Neuron (in vitro differentiated cells): ENCODE data around the gene LGR6.

Experiments
- H2AFZ ChIP-seq: one replicate; pipeline ENCODE4 v1.6.1; 2013; ENCODE audit warnings: low read depth, mild to moderate bottlenecking, inconsistent platforms, low read length, moderate library complexity
- H3K27me3 ChIP-seq: one replicate; pipeline ENCODE4 v1.6.1; 2013; ENCODE audit warnings: low read length; ENCODE audit not compliant: insufficient read depth
- H3K36me3 ChIP-seq: one replicate; pipeline ENCODE4 v1.6.1; 2013; ENCODE audit warnings: low read length; ENCODE audit not compliant: insufficient read depth
- H3K4me1 ChIP-seq: one replicate; pipeline ENCODE4 v1.6.1; 2013; ENCODE audit warnings: low read length; ENCODE audit not compliant: insufficient read depth
- H3K4me3 ChIP-seq: 2 replicates; pipeline ENCODE4 v1.5.1; 2013; ENCODE audit warnings: mild to moderate bottlenecking, low read length, moderate library complexity
- H3K9me3 ChIP-seq: one replicate; pipeline ENCODE4 v1.6.1; 2013; ENCODE audit warnings: low read length

LGR6 gene

DNA sequence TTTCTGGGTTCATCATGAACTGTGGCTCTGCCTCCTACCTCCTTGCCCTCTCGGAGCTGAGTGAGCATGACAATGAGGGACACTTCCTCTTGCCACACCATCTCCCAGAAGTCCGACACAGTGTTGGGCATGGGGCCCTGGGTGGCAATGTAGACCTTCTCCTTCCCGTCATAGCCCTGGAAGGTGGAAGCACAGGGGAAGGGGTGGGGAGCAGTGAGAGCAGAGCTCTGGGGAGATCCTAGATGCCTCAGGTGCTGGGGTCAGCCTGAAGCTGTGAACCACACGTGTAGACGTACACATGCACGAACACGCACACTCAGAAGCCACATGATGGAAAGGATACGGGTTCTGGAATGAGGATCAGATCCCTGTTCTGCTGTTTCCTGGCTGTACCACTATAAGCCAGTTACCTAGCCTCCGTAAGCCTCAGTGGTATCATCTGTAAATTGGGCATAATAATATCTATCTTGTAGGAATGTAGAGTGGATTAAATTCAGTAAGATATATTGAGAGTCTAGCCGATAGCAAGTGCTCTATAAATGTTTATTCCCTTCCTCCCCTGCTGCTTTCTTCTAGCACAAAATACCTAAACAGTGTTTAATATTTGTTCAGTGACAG is 39.3 kb upstream of the LGR6 start:
- Histone ChIP-seq H2AFZ (no peak overlapping the region), H3K4me1 (no peaks in the 10 kb centered on the region), H3K36me3 (no peaks in the 10 kb centered on the region), H3K27me3 (peaks cover 9% of the 10 kb centered on the region), H3K9me3 (no peaks in the 10 kb centered on the region), H3K4me3 (no peak overlapping the region)

DNA sequence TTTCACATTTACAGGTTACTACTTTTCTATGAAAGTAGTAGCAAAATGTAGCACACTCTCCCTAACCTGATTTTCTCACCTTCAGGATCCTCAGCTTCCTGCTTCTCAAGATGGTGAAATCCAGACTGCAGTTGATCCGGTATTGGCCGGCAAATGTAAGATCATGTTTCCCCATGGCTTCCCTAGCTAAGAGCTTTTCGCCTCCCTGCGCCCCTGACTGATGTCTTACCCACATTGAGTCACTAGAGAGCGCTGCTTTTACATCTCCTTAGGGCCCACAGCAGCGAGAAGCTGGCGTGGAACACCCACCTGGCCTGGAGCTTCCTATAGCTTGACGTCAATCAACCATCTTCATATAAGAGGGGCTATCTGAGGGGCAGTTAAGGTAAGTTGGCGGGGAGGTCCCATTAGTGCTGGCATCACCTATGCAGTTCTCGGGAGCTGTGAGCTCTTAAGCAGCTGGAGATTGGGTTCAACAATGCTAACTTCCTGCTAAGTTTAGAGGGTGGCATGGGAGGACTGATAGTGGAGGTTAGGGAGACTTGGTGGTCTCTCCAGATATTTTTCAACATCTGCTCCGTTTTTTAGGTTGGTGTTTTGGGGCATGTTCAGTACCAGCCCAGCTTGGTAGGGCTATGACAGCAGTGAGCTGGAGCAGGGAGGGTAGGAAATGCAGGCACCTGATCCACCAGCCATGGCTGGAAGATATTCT is 38.7 kb upstream of the LGR6 start:
- Histone ChIP-seq H3K9me3 (no peaks in the 10 kb centered on the region), H3K4me1 (no peaks in the 10 kb centered on the region), H3K4me3 (no peak overlapping the region), H3K27me3 (peaks cover 9% of the 10 kb centered on the region), H3K36me3 (no peaks in the 10 kb centered on the region), H2AFZ (no peak overlapping the region)

DNA sequence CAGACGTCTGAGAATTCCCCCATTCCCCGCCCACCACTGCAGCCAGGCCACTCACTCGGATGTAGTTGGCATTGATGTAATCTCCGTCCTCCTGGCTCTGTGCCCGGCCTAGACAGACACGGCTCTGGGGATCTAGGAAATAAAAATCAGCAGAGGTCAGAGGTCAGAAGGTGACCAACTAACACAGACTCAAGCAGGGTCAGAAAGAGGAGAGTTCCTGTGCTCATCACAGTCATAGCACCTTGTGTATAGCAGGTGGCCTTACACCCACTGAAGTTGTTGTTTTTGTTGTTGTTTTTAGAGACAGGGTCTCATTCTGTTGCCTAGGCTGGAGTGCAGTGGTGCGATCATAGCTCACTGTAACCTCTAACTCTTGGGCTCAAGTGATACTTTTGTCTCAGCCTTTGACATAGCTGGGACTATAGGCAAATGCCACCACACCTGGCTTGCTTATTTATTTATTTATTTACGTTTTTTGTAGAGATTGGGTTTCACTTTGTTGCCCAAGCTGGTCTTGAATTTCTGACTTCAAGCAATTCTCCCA is 38.0 kb upstream of the LGR6 start:
- no peak overlapping the region for H3K4me3 ChIP-seq

DNA sequence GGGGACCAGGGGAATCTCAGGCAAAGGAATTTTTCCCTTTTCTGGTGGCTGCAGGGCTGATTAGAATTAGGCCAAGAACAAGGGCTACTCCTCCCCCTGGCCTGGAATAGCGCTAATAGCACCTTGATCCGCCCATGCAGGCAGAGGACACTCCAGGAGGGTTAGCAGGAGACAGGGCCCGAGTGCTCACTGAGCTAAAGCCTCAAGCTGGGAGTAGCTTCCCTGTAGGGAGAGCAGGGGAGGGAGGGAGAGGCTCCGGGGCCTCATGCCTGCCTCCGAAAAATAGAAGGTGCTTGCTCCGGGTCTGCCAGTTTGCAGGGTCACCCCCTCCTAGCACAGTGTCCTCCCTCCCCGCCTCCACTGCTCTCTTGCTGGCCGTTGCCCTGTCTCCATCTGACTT is 37.0 kb upstream of the LGR6 start:
- H3K4me1 ChIP-seq: no peaks in the 10 kb centered on the region
- no peaks in the 10 kb centered on the region for H3K36me3 ChIP-seq
- no peak overlapping the region for H2AFZ ChIP-seq

More for the DNA sequence above, 38.0 kb upstream of the LGR6 start:
- Histone ChIP-seq H3K36me3 (no peaks in the 10 kb centered on the region), H3K27me3 (peaks cover 8% of the 10 kb centered on the region), H2AFZ (no peak overlapping the region), H3K4me1 (no peaks in the 10 kb centered on the region), H3K9me3 (no peaks in the 10 kb centered on the region)

DNA sequence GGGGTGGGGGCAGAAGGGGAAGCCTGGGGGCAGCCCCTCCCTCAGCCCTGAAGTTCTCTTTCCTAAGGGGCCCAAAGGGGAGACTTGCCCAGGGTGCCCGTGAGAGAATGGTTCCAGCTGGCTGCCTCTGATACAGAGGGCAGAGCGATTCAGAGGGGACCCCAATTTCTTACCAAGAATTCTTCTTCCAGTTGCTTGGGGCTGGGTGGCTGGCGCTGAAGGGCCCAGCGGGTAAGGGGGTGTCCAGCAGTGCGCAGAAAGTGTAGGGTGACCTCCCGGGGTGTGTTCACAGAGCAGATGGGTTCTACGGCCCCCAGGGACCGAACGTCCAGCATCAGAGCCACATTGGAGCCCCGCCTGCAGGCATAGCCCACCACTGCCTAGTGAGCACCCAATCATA is 35.7 kb upstream of the LGR6 start:
- H3K27me3 ChIP-seq: peaks cover 16% of the 10 kb centered on the region
- H3K4me3 ChIP-seq: no peak overlapping the region
- no peaks in the 10 kb centered on the region for H3K36me3 ChIP-seq
- H3K4me1 ChIP-seq: no peaks in the 10 kb centered on the region
- no peak overlapping the region for H2AFZ ChIP-seq
- H3K9me3 ChIP-seq: no peaks in the 10 kb centered on the region

More for the DNA sequence above, 37.0 kb upstream of the LGR6 start:
- Histone ChIP-seq H3K9me3 (no peaks in the 10 kb centered on the region), H3K4me3 (no peak overlapping the region), H3K27me3 (peaks cover 16% of the 10 kb centered on the region)

DNA sequence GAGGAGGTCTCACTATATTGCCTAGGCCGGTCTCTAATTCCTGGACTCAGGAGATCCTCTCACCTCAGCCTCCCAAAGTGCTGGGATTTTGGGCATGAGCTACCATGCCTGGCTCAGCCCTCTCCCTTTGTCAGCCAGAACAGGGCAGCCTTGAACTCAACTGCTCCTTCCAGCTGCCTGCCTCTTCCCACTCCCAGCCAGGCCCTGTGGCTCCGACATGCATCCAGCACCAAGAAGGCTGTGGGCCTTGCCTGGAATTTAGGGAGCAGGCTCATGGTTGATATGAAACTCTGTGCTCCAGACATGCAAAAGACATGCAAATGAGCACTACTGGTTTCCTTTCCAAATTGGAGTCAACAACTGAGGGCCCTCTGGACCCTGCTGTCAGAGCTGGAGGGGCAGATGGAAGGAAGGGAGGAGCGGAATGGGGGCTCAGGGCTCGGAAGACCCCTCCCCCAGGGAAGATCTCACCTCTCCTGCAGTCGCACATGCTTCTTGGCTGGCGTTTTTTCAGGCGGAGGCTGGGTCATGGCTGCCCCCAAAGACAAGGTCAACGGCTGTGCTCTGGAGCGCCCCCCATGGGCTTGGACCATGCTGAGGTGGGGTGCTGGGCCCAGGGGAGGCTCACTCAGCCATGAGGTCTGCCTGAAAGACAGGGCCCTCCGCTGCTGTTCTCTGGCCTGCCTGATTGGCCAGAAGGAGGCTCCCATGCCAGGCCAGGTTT is 34.6 kb upstream of the LGR6 start:
- H3K9me3 ChIP-seq: no peaks in the 10 kb centered on the region
- no peak overlapping the region for H2AFZ ChIP-seq

DNA sequence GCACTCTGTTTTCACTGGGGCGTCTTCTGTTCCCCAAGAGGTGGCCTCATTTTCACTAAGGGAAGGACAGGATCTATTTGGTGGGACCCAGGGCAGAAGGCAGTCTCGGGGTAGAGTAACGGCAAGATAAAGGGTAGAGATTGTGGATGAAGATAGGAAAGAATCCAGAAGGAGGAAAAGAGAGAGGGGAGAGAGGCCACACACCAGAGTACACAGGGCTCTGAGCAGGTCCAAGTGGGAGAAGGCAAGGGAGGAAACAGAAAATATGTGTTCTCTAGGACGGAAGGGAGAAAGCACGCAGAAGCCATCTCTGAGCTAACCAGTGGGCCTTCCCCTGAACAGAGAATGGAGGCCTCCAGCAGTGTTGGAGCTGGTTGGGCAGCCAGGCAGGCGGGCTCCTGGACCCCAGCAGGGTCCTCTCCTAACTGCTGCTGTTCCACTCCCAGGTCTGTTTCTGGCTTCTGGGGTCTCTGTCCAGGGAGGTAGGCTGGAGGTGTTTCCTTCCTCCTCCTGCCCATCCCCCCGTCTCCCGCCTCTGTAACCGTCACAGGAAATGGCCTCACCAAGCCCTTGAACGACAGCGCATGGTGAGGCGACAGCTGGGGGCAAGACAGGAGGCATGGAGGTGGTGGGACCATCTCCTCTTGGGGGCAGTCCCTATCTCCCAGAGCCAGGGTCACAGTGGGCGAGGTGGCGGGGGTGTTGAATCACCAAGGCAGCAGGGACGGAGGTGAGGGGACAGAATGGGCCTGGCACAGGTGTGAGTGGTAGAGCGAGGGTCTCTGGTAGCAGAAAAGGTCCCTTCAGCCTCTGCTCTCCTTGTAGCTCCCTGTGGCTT is 33.8 kb upstream of the LGR6 start:
- Histone ChIP-seq H2AFZ (no peak overlapping the region), H3K4me1 (no peaks in the 10 kb centered on the region), H3K4me3 (no peak overlapping the region), H3K36me3 (no peaks in the 10 kb centered on the region), H3K27me3 (peaks cover 28% of the 10 kb centered on the region), H3K9me3 (no peaks in the 10 kb centered on the region)

More for the DNA sequence above, 34.6 kb upstream of the LGR6 start:
- H3K4me1 ChIP-seq: no peaks in the 10 kb centered on the region
- H3K36me3 ChIP-seq: no peaks in the 10 kb centered on the region
- peaks cover 21% of the 10 kb centered on the region for H3K27me3 ChIP-seq
- H3K4me3 ChIP-seq: no peak overlapping the region

DNA sequence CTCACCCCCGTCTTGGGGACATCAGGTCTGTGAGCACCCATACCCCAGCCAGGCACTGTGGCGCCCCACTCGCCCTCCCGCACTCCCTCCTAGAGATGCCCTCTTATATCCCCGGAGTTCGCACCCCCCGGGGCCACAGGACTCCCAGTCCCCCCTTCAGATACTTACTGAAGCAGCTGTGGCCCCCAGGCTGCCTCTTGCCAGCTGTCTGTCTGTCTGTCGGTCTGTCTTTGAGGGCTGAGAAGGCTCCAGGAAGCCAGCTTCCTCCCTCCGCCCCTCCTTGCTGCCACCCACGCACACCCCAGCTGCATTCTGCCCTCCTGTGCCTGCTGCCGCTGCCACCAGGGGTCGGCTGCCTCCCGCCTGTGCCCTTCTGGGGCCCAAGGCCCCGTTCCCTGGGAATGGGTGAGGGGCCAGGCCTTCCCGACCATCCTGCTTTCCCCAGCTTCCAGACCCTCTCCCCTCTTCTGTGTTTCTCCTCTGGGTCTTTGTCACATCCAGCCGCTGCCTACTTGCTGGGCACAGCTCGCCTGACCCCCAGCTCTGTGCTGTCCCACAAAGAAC is 33.1 kb upstream of the LGR6 start, which contains the start of gene PTPN7:
Gene PTPN7, minus strand, starts transcription at position 226 of the 564 bp plus-strand sequence. CDS start 1,200 bp downstream, outside the sequence.
- Histone ChIP-seq H3K4me1 (no peaks in the 10 kb centered on the region), H2AFZ (no peak within 1 kb of the TSS), H3K36me3 (no peaks in the 10 kb centered on the region), H3K27me3 (peaks cover 30% of the 10 kb centered on the region), H3K4me3 (no peak within 1 kb of the TSS), H3K9me3 (no peaks in the 10 kb centered on the region)

DNA sequence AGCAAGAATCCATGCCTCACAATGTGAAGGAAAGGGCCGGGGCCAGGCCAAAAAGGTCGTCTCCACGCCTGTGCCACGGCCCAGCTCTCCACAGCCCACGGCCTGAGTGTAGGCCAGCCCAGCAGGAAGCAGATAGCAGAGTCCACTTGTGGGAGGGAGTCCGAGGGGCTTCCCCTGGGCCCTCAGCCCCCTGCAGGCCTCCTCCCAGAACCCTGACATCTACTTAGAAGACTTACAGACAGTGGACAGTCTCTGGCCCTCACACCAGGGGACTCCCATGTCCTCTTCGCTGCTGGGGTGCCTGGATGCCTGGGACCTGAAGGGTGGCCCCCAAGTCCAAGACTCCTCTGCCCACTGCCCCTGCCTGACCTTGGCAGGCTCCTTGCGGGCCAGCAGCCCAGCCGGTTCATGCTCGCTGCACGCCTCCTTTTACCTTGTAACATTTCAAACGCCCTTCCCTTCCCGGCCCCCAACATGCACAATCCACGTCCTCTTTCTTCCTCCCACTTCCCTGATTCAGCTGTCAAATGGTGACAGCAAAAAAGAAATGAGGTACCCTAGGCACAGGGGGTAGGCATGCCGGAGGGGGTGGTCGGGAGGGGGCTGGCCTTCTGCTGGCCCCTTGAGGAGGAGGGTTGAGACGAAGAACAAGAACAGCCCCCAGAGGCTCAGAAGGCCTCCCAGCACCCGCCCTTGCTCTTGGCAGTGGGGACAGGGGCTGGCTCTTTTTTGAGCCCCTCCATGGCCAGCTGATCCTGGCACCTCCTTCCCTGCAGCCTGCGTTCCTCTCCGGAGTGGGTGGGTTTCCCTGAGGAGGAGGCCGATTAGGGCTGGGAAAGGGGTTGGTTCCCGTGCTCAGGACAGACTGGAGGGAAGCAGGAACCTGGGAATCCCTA is 32.2 kb upstream of the LGR6 start:
- Histone ChIP-seq H3K27me3 (peaks cover 36% of the 10 kb centered on the region), H3K9me3 (no peaks in the 10 kb centered on the region), H3K4me3 (no peak overlapping the region), H2AFZ (no peak overlapping the region), H3K36me3 (no peaks in the 10 kb centered on the region), H3K4me1 (no peaks in the 10 kb centered on the region)

DNA sequence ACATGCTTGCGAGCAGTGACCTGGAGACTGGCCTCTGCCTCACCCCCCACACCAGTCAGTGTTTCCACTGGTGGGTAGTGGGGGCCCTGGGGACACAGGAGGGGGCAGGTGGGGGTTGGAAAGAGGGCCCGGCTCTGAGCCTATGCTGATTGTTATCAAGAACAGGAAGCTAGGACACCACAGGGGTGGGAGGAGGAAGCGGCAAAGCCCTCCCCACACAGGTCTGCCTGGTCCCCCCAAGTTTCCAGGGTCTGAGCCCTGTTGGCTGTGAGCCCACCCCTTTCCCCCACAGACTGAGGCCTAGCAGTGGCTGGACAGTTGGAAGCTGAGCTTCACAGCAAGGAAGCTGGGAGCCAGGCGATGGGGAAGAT is 31.6 kb upstream of the LGR6 start:
- Histone ChIP-seq H3K9me3 (no peaks in the 10 kb centered on the region), H2AFZ (no peak overlapping the region), H3K4me1 (no peaks in the 10 kb centered on the region), H3K36me3 (no peaks in the 10 kb centered on the region), H3K27me3 (peaks cover 40% of the 10 kb centered on the region), H3K4me3 (no peak overlapping the region)

DNA sequence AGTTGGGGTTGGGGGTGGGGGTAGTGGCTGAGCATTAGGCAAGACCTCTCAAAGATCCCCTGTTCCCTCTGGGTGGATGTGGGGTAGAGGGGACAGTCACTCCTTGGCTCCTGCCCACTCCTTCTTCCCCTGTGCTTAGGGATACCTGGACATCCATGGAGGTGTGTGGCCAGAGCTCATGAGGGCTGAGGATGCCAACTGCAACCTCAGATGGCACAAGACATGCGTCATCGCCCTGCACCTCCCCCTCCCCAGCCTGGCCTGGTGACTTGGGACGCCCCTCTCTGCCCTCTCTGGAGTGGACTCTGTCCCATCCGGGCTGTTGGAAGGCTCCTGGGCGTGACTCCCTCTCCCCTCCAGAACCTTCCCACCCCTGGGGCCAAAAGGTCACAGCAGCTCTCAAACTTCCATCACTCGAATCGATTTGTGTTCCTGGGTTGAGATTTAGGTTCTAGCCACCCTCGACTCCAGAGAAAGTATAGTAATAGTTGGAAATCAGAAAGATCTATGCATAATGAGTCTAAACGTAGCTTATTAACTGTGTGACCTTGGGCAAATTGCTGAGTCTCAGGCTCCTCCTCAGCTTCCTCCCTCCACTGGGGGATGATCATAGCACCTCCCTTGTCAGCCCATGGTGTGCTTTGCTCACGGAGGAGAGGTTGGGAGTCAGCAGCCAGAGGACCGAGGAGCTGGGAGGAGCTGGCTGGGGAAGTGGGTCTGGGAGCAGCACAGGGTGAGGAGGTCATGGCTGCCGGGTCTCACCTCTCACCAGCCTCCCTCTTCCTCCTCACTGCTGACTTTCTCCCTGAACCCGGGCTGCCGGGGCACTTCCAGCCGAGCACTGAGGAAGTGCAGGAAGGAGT is 30.9 kb upstream of the LGR6 start:
- Histone ChIP-seq H3K4me1 (no peaks in the 10 kb centered on the region), H3K27me3 (peaks cover 40% of the 10 kb centered on the region), H2AFZ (no peak overlapping the region), H3K36me3 (no peaks in the 10 kb centered on the region), H3K9me3 (no peaks in the 10 kb centered on the region), H3K4me3 (no peak overlapping the region)
